ENCODE measurements around the gene INSRR. TPM values are rescaled to one million over a fixed set of nuclear protein-coding genes. Genes with fewer than 3 reads are reported as not detected.
A peak's percentile ranks its signal among the peaks of the same experiment; 100 is the strongest.

The INSRR gene
- total and polyA plus RNA-seq, 7 experiments from 2014 or later = 0.63 TPM; not detected in 6

DNA sequence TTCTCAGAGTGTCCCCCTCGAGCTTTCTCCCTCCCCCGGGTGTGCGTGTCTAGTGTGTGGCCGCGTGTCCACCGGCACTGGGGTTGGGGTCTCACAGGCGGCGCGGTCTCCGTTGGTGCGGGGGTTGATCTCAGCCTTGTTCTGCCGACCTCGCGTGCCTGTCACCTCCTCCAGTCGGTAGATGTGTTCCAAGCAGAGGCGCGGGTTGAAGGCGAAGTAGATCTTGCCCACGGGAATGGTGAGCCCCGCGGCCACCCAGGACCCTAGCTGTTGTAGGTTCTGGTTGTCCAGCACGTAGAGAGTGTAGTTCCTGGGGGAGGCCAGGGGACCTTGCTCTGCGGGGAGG lies 9.8 kb downstream of the INSRR start:
- Mint-ChIP-seq H3K4me3 (peak overlapping the region in 9 of 10 donors; percentile 53 to 80 (median 65)), H3K9me3 (peaks cover 0 to 2% (median 0%) of the 10 kb centered on the region in 11 donors), H3K4me1 (peaks cover 10 to 39% (median 30%) of the 10 kb centered on the region in 7 donors), H3K36me3 (peaks cover 0 to under 1% (median 0%) of the 10 kb centered on the region in 5 donors), H3K27me3 (peaks cover 3 to 40% (median 22%) of the 10 kb centered on the region in 5 donors), H3K27ac (peak overlapping the region in 7 of 9 donors; percentile 10 to 86 (median 58))
- POLR2A ChIA-PET = interaction anchor here (0.6 to 1.7 kb wide), 4 partner anchors 9 to 46 kb away, joined by 3 to 6 read pairs (median 5); partner anchors contain the start of gene NTRK1
- no peak for ATAC-seq
- peaks cover 0 to 19% of the 10 kb centered on the region in 2 donors for H3K4me1 ChIP-seq (ENCODE audit: control insufficient read depth in 2 of 2, insufficient read depth in 2 of 2, low read length in 2 of 2)
- no peaks in the 10 kb centered on the region for H3K36me3 ChIP-seq (ENCODE audit: control insufficient read depth in 2 of 3, insufficient read depth in 3 of 3, low read length in 3 of 3)
- intact Hi-C loops (cut with micrococcal nuclease) = loop anchor here in 1 of 2 donors (2.0 kb wide), 1 partner anchor 14 kb away; no protein-coding TSS in a partner anchor
- CTCF ChIA-PET = interaction anchor here (0.6 to 4.4 kb wide), 6 partner anchors 11 to 757 kb away, joined by 3 to 24 read pairs (median 4); partner anchors contain the start of genes INSRR and NTRK1
- no peak overlapping the region for H3K27ac ChIP-seq (ENCODE audit: low read depth, low read length)
- no peaks in the 10 kb centered on the region for H3K9me3 ChIP-seq (ENCODE audit: control insufficient read depth in 2 of 3, low read length in 3 of 3)
- DNase-seq = no peak
- peak overlapping the region; percentile 47 for H3K4me3 ChIP-seq (ENCODE audit: low read length)
- H3K27me3 ChIP-seq (ENCODE audit: control insufficient read depth in 2 of 2, insufficient read depth in 2 of 2, low read length in 2 of 2) = peaks cover 0 to 3% of the 10 kb centered on the region in 2 donors

DNA sequence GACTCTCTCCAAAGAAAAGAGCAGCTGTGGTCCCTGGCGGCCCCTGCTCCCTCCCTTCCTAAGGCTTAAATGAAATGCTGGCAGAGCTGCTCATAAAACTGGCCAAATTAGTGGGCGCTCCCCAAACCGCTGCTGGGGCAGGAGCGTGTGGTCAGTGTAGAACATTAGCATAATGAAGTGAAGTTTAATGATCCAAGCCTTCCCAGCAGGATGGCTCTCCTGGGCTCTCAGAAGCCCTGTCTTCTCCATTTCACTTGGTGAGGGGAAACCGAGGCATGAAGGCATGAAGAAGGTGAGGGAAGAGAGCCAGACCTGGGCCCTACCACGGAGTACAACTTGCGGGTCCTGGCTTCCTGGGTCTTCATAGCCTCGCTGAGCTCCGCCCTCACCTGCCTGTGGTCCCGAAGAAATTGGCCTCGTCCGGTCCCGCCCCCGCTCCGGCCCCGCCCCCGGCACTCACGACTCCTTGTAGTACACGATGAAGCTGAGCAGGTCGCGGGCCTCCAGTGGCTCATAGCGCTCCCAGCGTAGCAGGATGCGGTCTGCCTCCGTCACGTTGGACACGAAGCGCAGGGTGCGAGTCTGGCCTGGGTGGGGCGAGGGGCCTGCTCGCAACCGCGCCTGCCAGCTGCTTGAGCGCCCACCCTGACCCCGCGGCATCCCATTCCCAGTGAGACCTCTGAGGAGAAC lies 10.3 kb downstream of the INSRR start:
- Mint-ChIP-seq H3K4me3 (peak overlapping the region; percentile 57 to 80 (median 65)), H3K4me1 (peaks cover 10 to 43% (median 34%) of the 10 kb centered on the region in 7 donors), H3K9me3 (peaks cover 0 to 2% (median 0%) of the 10 kb centered on the region in 11 donors), H3K36me3 (peaks cover 0 to 2% (median 0%) of the 10 kb centered on the region in 5 donors), H3K27ac (peak overlapping the region in 6 of 9 donors; percentile 44 to 86 (median 74)), H3K27me3 (peaks cover 8 to 43% (median 27%) of the 10 kb centered on the region in 5 donors)
- Histone ChIP-seq H3K4me3 (ENCODE audit: low read length) (peak overlapping the region; percentile 47), H3K4me1 (ENCODE audit: control insufficient read depth in 2 of 2, insufficient read depth in 2 of 2, low read length in 2 of 2) (peaks cover 0 to 19% of the 10 kb centered on the region in 2 donors), H3K36me3 (ENCODE audit: control insufficient read depth in 2 of 3, insufficient read depth in 3 of 3, low read length in 3 of 3) (no peaks in the 10 kb centered on the region), H3K27ac (ENCODE audit: low read depth, low read length) (no peak overlapping the region), H3K9me3 (ENCODE audit: control insufficient read depth in 2 of 3, low read length in 3 of 3) (no peaks in the 10 kb centered on the region), H3K27me3 (ENCODE audit: control insufficient read depth in 2 of 2, insufficient read depth in 2 of 2, low read length in 2 of 2) (peaks cover 0 to 3% of the 10 kb centered on the region in 2 donors)
- POLR2A ChIA-PET = interaction anchor here (0.6 to 1.7 kb wide), 6 partner anchors 9 to 92 kb away, joined by 3 to 6 read pairs (median 4); partner anchors contain the start of gene NTRK1
- intact Hi-C loops (cut with micrococcal nuclease) = loop anchor here (1.0 to 2.0 kb wide), 2 partner anchors 14 to 32 kb away; partner anchors contain the start of gene SH2D2A (in 1 of the 2)
- peak; percentile 36 to 66 (median 60) for DNase-seq
- ATAC-seq = peak; percentile 83
- CTCF ChIA-PET = interaction anchor here (0.6 to 4.4 kb wide), 7 partner anchors 8 to 756 kb away, joined by 3 to 24 read pairs (median 3); partner anchors contain the start of genes INSRR and NTRK1

DNA sequence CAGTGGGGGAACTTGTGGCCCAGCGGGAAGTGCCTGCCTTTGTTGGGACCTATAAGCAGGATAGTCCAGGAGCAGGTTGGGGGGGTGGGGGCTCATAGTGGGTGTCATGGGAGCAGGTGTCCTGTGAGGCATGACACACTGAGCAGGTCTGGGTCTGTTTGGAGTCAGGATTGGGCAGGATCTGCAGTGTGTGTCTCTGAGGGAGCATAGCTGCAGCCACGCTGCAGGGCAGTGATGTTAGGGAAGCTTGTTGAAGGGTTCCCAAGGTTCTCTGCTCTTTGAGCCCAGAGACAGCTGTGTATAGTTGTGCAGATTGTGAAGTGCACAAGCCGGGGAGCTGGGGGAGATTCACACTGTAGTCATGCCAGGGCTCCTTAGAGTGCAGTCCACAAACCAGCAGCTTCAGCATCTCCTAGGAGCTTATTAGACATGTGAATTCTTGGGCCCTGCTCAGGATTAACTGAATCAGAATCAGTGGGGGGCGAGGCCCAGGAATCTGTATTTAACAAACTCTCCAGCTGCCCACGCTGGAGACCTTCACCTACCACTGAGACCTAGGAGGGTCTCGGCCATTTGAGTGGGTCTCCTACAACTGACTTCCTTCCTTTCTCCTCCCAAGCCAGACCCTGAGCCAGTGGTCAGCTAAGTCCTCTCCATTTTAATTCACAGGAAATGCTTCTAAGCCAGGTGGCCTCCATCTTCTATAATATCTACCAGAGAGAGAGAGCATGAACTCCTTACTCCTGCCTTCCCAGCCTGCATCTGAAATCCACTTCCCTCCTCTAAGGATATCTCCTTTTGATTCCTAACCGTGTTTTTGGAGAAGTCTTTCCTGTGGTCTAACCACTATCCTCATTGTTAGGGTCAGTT lies 11.1 kb downstream of the INSRR start:
- H3K36me3 ChIP-seq (ENCODE audit: control insufficient read depth in 2 of 3, insufficient read depth in 3 of 3, low read length in 3 of 3) = no peaks in the 10 kb centered on the region
- no peaks in the 10 kb centered on the region for H3K9me3 ChIP-seq (ENCODE audit: control insufficient read depth in 2 of 3, low read length in 3 of 3)
- Mint-ChIP-seq H3K9me3 (peaks cover 0 to 3% (median 0%) of the 10 kb centered on the region in 11 donors), H3K27me3 (peaks cover 15 to 47% (median 33%) of the 10 kb centered on the region in 5 donors), H3K4me3 (peak overlapping the region; percentile 2 to 80 (median 65)), H3K36me3 (peaks cover 0 to 2% (median 0%) of the 10 kb centered on the region in 5 donors), H3K27ac (peak overlapping the region in 6 of 9 donors; percentile 44 to 86 (median 70)), H3K4me1 (peaks cover 10 to 43% (median 34%) of the 10 kb centered on the region in 7 donors)
- intact Hi-C loops (cut with micrococcal nuclease) = loop anchor here (1.0 to 2.0 kb wide), 2 partner anchors 15 to 32 kb away; partner anchors contain the start of gene SH2D2A (in 1 of the 2)
- H3K4me1 ChIP-seq (ENCODE audit: control insufficient read depth in 2 of 2, insufficient read depth in 2 of 2, low read length in 2 of 2) = peaks cover 0 to 19% of the 10 kb centered on the region in 2 donors
- no peak for DNase-seq
- ChIA-PET POLR2A (interaction anchor here (0.9 to 1.7 kb wide), 5 partner anchors 9 to 91 kb away, joined by 3 to 6 read pairs (median 5); partner anchors contain the start of gene NTRK1), CTCF (interaction anchor here (0.7 to 4.4 kb wide), 4 partner anchors 9 to 35 kb away, joined by 3 to 24 read pairs (median 13); partner anchors contain the start of genes INSRR and NTRK1)
- no peak overlapping the region for H3K27ac ChIP-seq (ENCODE audit: low read depth, low read length)
- H3K4me3 ChIP-seq (ENCODE audit: low read length) = peak overlapping the region; percentile 31
- H3K27me3 ChIP-seq (ENCODE audit: control insufficient read depth in 2 of 2, insufficient read depth in 2 of 2, low read length in 2 of 2) = peaks cover 0 to 3% of the 10 kb centered on the region in 2 donors
- no peak for ATAC-seq

DNA sequence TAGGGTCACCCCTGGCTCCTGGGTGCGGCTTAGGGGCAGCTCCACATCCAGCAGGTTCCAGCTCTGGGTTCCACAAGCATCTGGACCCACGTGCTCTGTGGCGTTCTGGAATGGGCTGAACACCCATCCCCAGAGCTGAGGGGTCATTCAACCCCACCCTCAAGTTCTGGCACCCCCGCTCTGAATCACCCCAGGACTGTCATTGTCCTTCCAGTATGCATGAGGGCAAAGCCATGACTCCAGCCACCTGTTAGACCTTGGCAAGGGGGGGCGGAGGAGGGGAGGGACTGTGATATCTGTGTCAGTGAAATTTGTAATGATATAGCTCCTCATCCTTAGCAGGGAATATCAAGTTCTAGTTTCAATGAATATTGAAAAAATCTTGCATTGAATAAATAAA lies 12.3 kb downstream of the INSRR start:
- H3K27me3 Mint-ChIP-seq = peaks cover 26 to 55% (median 45%) of the 10 kb centered on the region in 5 donors
- Histone ChIP-seq H3K9me3 (ENCODE audit: control insufficient read depth in 2 of 3, low read length in 3 of 3) (no peaks in the 10 kb centered on the region), H3K27me3 (ENCODE audit: control insufficient read depth in 2 of 2, insufficient read depth in 2 of 2, low read length in 2 of 2) (peaks cover 0 to 3% of the 10 kb centered on the region in 2 donors), H3K4me1 (ENCODE audit: control insufficient read depth in 2 of 2, insufficient read depth in 2 of 2, low read length in 2 of 2) (peaks cover 0 to 19% of the 10 kb centered on the region in 2 donors), H3K36me3 (ENCODE audit: control insufficient read depth in 2 of 3, insufficient read depth in 3 of 3, low read length in 3 of 3) (no peaks in the 10 kb centered on the region), H3K27ac (ENCODE audit: low read depth, low read length) (no peak overlapping the region), H3K4me3 (ENCODE audit: low read length) (no peak overlapping the region)
- ATAC-seq (no peak), DNase-seq (no peak)
- peaks cover 0 to 2% (median 0%) of the 10 kb centered on the region in 5 donors for H3K36me3 Mint-ChIP-seq
- ChIA-PET CTCF (interaction anchor here (0.6 to 4.4 kb wide), 4 partner anchors 9 to 136 kb away, joined by 3 to 22 read pairs (median 3); no protein-coding TSS in a partner anchor), POLR2A (no interaction called here)
- intact Hi-C loops (cut with micrococcal nuclease) = no loop called here
- peak overlapping the region in 3 of 10 donors; percentile 51 to 61 (median 56) for H3K4me3 Mint-ChIP-seq
- peaks cover 0 to 3% (median 0%) of the 10 kb centered on the region in 11 donors for H3K9me3 Mint-ChIP-seq
- peaks cover 10 to 43% (median 34%) of the 10 kb centered on the region in 7 donors for H3K4me1 Mint-ChIP-seq
- H3K27ac Mint-ChIP-seq = no peak overlapping the region

DNA sequence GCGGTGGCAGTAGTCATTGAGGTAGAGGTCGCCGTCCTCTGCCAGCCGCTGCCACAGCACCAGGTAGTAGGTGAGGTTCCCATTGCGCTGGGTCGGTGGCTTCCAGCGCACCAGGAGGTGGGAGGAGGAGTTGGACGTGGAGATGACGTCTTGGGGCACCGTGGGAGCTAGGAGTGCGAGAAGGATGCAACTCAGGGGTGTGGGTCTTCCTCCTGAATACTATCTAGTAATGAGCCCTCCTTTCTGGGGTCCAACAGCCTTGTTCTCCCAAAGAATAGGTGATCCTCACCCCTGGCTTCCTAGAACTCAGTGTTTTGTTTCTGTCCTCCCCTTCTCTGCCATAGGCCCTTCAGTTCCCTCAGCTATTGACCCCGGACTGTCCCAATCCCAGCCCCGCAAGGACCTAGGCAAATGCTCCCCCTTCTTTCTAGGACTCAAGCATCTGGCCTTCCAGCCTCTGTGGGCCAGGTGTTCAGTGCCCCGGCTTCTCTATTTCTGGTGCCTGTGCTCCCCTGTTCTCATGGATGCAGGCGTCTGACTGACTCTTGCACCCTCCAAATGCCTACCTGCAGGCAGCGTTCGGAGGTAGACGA lies 12.9 kb downstream of the INSRR start:
- POLR2A ChIA-PET = no interaction called here
- peaks cover 0 to 2% (median 0%) of the 10 kb centered on the region in 5 donors for H3K36me3 Mint-ChIP-seq
- no peak overlapping the region for H3K27ac Mint-ChIP-seq
- no peak overlapping the region for H3K4me3 ChIP-seq (ENCODE audit: low read length)
- peaks cover 10 to 43% (median 34%) of the 10 kb centered on the region in 7 donors for H3K4me1 Mint-ChIP-seq
- H3K4me3 Mint-ChIP-seq = peak overlapping the region in 6 of 10 donors; percentile 18 to 82 (median 52)
- H3K36me3 ChIP-seq (ENCODE audit: control insufficient read depth in 2 of 3, insufficient read depth in 3 of 3, low read length in 3 of 3) = no peaks in the 10 kb centered on the region
- CTCF ChIA-PET = interaction anchor here (0.6 to 1.2 kb wide), 3 partner anchors 14 to 136 kb away, joined by 3 read pairs; no protein-coding TSS in a partner anchor
- H3K9me3 Mint-ChIP-seq = peaks cover 0 to 3% (median 0%) of the 10 kb centered on the region in 11 donors
- no peak overlapping the region for H3K27ac ChIP-seq (ENCODE audit: low read depth, low read length)
- peaks cover 27 to 56% (median 46%) of the 10 kb centered on the region in 5 donors for H3K27me3 Mint-ChIP-seq
- H3K4me1 ChIP-seq (ENCODE audit: control insufficient read depth in 2 of 2, insufficient read depth in 2 of 2, low read length in 2 of 2) = peaks cover 0 to 19% of the 10 kb centered on the region in 2 donors
- no peak for ATAC-seq
- intact Hi-C loops (cut with micrococcal nuclease) = no loop called here
- no peak for DNase-seq
- H3K27me3 ChIP-seq (ENCODE audit: control insufficient read depth in 2 of 2, insufficient read depth in 2 of 2, low read length in 2 of 2) = peaks cover 0 to 3% of the 10 kb centered on the region in 2 donors
- H3K9me3 ChIP-seq (ENCODE audit: control insufficient read depth in 2 of 3, low read length in 3 of 3) = no peaks in the 10 kb centered on the region
